ENCODE results near the gene ARSJ. TPM values are rescaled to one million over a fixed set of nuclear protein-coding genes. Genes with fewer than 3 reads are reported as not detected.

ARSJ gene
- 1 to 10 TPM; 1.0 to 3.3 (median 1.4) TPM for total RNA-seq

- Histone ChIP-seq H3K4me3 (peak within 1 kb of the TSS; percentile 26 to 66 (median 45)), H3K27me3 (no peaks in the 10 kb centered on the region)
Measured at GRCh38 chr4:113979148-113979904, at the start of gene ARSJ. TSS of gene ARSJ (minus strand) at chr4:113979647. CDS start at chr4:113978834, 813 bp downstream.

DNA sequence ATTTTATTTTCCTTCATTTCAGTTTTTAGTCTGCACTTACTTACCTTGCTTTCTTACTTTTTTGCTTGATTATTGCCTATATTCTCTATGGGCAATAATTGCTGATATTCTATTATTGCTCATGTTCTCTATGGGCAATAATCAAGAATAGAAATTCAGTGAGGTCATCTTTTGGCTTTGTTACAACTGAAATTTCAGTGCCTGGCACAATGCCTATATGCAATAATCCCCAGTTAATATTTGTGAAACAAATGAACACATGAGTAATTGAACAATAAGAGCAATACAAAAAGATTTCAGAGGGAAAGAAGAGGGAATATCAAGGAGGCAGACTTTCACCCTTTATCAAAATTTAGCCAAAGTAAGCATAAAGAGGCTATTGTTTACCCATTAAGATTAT, 48.6 kb upstream of the ARSJ start:
- Histone ChIP-seq H3K4me1 (no peaks in the 10 kb centered on the region), H3K36me3 (no peaks in the 10 kb centered on the region), H3K9me3 (no peaks in the 10 kb centered on the region), H3K4me3 (no peak overlapping the region), H3K27ac (no peak overlapping the region), H3K27me3 (no peaks in the 10 kb centered on the region)
- DNase-seq: no peak
- no peak for TF ChIP-seq CTCF (IDR thresholded peaks at IDR 0.05)
- TF ChIP-seq POLR2A (IDR thresholded peaks at IDR 0.05): no peak

More at GRCh38 chr4:113979148-113979904, at the start of gene ARSJ:
- Histone ChIP-seq H3K9me3 (no peaks in the 10 kb centered on the region), H3K4me1 (peaks cover 0 to 5% (median 0%) of the 10 kb centered on the region in 4 donors), H3K27ac (peak within 1 kb of the TSS; percentile 28 to 72 (median 48)), H3K36me3 (no peaks in the 10 kb centered on the region)
- TF ChIP-seq CTCF (IDR thresholded peaks at IDR 0.05): no peak
- TF ChIP-seq POLR2A (IDR thresholded peaks at IDR 0.05): no peak
- peak in 2 of 3 donors; percentile 55 to 58 for DNase-seq

- Histone ChIP-seq H3K4me3 (no peak overlapping the region), H3K36me3 (no peaks in the 10 kb centered on the region), H3K9me3 (no peaks in the 10 kb centered on the region), H3K4me1 (no peaks in the 10 kb centered on the region), H3K27ac (no peak overlapping the region), H3K27me3 (no peaks in the 10 kb centered on the region)
- no peak for DNase-seq
- TF ChIP-seq POLR2A (IDR thresholded peaks at IDR 0.05): no peak
- TF ChIP-seq CTCF (IDR thresholded peaks at IDR 0.05): no peak
Measured at GRCh38 chr4:114027596-114027995, 48.1 kb upstream of the ARSJ start.

DNA sequence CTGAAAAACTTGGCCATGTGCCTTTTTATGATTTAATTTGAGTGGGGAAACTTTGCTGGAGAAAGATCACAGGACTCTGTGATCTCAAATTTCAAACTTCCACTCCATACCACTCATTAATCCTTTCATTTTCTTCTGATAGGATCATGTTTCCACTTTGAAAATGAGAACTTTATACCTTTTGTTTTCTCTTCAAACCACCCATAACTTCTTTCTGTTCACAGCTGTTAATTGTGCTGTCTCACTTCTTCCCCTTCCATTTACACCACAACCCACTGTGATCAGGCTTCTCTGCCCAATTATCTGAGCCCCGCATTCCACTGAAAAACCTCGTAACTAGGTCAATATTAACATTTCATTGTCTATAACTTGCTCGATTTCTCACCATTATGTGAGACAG, 47.0 kb upstream of the ARSJ start:
- Histone ChIP-seq H3K27me3 (no peaks in the 10 kb centered on the region), H3K4me1 (no peaks in the 10 kb centered on the region), H3K9me3 (no peaks in the 10 kb centered on the region), H3K27ac (no peak overlapping the region), H3K36me3 (no peaks in the 10 kb centered on the region), H3K4me3 (no peak overlapping the region)
- no peak for DNase-seq
- TF ChIP-seq CTCF (IDR thresholded peaks at IDR 0.05): no peak
- TF ChIP-seq POLR2A (IDR thresholded peaks at IDR 0.05): no peak

GRCh38 chr4:114025176-114025777, 45.8 kb upstream of the ARSJ start:
- Histone ChIP-seq H3K27ac (peak overlapping the region in 1 of 4 donors; percentile 3), H3K4me1 (no peaks in the 10 kb centered on the region), H3K9me3 (no peaks in the 10 kb centered on the region), H3K27me3 (no peaks in the 10 kb centered on the region), H3K36me3 (no peaks in the 10 kb centered on the region), H3K4me3 (no peak overlapping the region)
- TF ChIP-seq POLR2A (IDR thresholded peaks at IDR 0.05) (no peak), CTCF (IDR thresholded peaks at IDR 0.05) (no peak)
- DNase-seq: peak in 2 of 3 donors; percentile 51 to 65

Measured in Peyer's patch (tissue), 4 donors.